HG03442 (cell line): ENCODE data around the gene YAF2.

Source experiments
- ATAC-seq: cut with Tn5 transposase; IDR thresholded peaks from one replicate; pipeline ENCODE4 v1.9.1; 2021; ENCODE audit warnings: mild to moderate bottlenecking, moderate library complexity; ENCODE audit not compliant: unreplicated experiment

YAF2 gene

DNA sequence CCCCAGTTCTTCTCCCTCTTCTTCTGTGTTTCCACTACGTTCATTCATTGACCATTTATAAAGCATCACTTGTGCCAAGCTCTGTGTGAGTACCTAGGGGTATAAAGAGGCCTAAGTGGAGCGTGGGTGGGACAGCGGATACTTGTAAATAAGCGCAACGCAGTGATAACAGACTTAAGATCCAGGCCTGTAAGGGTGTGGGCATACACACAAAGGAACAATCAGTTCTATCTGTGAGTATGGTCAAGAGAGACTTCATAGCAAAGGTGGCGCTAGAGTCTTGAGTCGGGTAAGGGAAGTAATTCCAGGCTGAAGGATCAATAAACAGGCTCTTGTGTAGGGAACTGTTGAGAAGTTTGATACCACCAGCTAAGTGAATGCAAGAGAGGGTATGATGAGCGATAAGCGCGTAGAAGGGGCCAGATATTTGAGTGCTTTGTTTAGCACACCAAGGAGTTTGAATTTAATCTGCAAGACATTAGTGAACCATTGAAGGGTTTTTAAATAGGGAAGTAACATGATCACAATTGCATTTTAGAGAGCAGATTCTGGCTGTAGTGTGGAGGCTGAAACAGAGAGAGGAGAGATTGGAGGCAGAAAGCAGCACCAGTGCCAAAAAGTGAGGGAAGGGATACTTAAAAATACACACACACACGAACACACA is 92.4 kb downstream of the YAF2 start:
- ATAC-seq = no peak

DNA sequence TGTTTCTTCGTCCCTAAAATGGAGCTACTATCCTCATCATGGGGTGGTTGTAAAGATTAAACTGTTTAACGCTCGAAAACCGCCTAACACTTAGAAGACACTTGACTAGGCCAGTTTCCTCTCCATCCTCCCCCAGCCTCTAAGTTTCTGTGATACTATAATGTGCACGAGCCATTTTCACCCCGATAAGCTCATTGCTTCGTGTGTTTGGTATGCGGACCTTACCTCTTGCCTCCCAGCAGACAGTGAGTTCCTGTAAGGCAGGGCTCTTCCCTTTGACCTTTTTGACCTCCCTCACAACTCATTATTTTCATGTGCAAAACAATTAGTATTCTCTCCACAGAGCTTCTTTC is 92.9 kb downstream of the YAF2 start:
- no peak for ATAC-seq

DNA sequence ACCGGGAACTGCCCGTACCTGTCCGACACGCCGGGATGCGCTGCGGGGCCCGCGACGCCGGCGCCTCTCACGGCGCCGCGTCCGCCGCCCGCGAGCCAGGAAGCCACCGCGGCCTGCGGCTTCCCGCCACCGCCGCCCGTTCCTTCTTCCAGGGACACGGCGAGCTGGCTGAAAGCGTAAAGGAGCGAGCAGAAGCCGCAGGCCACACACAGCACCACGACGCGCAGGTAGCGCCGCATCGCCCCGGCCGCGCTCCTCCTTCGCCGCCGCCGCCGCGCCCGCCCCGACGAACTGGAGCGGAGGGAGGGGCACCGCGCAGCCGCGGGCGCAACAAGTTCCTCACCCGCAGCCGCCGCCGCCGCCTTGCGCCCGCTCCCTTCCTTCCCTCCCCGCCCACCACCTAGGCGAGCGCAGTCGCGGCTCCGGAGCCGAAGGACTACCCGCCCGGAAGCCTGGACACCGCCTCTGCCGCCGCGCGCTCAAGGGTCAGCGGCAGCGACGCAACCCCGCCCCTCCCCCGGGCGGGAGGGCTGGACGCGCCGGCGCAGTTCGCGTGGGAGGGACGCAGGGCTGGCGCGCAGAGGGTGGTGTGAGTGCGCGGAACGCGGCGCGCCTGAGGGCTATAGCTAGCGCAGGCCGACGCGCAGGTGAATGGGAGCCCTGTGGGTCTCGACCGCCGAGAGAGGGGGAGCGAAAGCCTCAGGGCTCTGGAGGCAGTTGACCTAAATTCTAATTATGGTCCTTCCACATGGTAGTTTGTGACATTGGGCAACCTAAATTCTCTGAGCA is 93.4 kb downstream of the YAF2 start, which contains the start of gene GXYLT1:
Gene GXYLT1 (minus strand): TSS at position 467 of the 789 bp plus-strand sequence. CDS start 228 bp downstream, at position 239.
- ATAC-seq = peak; percentile 90

DNA sequence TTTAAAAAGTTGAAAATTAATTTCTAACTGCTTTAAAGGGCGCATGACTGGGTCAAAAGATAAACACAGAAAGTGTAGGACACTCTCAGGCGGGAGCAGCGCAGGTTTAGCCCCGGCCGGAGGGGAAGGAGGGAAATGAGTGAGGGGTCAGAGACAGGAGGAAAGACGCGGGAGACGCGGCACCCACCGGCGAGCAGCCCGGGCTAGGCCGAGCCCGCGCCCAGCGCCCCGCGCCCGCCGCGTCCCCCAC is 94.0 kb downstream of the YAF2 start:
- ATAC-seq = no peak

DNA sequence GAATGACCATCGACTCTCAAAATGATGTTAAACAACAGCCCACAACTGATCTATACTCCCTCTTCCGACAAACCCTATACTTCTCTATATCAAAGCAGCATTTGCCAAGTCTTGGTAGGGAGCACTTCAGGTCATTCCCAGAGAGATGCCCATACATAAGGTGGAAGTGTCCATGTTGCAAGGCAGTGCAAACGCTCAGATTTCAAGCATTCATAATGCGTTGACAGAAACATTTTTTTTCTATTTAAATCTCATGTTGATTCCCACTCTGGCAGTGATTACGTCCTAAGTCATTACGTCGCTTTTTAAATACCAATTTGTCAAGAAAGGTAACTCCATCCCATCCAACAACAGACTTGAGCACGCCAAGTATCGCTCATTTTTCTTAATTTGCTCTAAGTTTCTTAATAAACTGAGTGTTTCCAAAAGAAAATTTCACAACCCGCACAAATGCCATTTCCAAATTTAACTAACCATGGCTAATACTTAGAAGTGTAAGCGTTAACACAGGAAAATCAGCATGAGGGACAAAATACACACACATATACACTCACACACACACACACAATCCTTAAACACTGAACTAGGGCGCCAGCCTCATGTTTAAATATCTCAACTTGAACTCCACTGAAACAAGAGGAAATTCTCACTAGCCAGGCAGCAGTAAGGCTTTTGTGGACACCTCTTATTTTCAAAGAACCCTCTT is 94.4 kb downstream of the YAF2 start:
- ATAC-seq = no peak

DNA sequence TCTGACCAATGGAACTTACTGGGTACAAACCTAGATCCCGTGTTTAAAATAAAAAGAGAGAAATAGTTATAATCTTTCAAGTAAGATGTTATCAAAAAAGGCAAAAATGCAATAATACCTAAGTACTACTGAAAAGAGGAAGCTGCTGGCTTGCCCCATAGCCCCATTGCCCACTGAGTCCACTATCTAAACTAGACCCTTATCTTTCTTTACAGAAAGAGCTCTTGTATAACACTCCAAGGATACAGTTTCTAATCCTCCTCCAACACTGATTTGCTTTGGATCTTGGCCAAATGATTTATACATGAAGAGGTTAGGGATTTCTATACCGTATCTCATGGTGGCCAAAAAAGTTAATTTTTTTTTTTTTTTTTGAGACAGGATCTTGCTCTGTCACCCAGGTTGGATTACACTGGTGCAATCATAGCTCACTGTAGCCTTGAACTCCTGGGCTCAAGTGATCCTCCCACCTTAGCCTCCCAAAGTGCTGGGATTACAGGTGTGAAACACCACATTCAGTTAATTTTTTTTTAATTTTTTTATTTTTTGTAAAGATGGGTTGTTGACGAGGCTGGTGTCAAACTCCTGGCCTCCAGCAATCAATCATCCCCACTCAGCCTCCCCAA is 96.0 kb downstream of the YAF2 start:
- ATAC-seq = no peak

DNA sequence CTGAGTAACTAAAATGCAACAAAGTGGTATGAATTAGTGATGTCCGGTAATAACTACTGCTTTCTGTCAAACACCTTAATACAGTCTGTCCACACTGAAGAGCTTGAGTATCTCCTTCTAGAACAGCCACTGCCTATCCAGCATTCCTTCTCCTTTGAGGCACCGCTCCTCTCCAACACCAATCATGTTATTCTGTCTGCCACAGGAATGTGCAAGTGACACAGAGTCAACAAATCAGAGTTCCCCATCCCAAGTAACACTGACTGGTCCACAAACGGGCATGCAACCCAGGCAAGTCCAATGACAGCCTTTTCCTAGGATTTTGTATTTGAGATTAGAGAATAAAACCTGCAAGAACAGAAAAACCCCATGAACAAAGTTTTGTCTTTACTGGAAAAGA is 97.1 kb downstream of the YAF2 start:
- ATAC-seq = no peak

DNA sequence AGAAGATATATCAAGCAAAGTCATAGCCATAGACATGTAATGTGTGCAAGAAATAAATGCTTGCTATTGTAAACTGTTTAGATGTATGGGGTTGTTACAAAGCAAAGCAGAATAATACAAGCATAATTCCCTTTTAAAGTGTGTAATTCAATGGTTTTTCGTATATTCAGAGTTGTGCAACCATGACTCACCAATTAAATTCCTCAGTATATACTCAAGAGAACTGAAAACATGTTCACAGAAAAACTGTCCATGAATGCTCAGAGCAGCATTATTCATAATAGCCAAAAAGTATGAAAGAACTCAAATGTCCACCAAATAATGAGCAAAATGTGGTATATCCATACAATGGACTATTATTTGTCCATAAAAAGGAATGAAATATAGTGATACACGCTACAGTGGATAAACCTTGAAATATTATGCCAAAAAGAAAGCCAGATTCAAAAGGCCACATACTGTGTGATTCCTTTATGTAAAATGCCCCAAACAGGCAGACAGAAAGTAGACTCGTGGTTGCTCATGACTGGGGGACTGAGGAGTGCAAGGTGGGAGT is 102.7 kb downstream of the YAF2 start:
- ATAC-seq = no peak

DNA sequence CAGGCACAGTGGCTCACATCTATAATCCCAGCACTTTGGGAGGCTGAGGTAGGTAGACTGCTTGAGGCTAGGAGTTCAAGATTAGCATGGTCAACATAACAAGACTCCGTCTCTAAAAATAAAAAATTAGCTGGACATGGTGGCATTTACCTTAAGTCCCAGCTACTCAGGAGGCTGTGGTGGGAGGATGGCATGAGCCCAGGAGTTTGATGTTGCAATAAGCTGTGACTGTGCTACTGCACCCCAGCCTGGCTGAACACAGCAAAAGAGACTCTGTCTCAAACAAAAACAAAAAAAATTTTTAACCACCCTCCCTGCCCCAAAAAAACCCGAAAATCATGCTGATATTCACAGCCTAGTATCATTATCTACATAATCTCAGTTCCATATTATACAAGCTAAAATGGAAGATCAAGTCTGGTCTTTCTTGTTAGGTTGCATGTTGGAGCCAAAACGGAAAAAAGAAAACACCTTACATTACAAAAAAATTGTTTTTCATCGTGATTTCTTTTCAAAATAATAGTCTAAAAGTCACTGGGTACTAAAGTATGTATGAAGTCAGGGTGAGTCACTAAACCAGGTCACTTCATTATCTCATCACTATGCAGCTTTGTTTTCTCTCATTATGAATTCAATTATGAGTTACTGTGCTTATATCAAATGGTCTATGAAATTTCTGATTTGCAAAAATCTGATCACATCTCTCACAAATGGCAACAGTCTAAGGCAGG is 107.2 kb downstream of the YAF2 start:
- no peak for ATAC-seq

DNA sequence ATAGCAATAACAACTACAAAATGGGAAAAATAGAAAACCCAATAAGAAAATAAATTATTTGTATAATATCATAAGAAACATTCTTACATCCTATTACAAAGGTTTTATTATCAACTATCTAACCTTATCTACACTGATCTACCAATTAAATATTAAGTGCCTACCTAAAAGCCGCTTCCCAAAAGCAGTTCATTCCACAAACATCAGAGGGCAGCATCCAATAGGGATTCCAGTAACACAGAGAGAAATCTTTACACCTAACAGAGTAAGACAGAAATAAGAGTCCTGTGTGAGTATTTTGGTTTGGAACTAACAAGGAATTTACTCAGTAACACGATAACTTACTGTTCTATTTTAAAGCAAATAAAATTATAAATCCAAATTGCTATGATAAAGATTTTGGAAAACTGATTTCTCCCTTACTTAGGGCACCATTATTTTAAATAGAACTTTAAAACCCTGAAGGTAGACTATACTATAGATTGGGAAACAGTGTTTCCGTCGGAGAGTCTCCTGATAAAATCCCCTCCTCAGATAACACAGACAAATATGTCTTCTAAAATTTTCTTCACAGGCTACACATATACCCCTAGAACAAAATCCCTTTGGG is 108.3 kb downstream of the YAF2 start:
- no peak for ATAC-seq

DNA sequence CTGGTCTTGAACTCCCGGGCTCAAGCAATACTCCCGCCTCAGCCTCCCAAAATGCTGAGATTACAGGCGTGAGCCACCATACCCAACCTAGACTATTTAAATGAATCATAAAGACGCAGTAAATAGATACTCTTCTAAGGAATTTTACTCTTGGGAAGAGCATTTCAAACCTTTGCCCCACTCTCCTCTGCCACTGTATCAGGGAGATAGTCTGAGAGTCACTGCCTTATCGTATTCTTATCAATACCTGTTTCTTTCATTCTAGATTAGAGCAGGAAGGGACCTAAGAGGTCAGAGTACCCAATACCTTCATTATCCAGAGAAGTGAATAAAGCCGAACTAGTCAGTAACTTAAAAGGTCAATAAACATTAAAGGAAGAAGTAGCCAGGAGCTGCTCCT is 109.2 kb downstream of the YAF2 start:
- ATAC-seq = no peak

DNA sequence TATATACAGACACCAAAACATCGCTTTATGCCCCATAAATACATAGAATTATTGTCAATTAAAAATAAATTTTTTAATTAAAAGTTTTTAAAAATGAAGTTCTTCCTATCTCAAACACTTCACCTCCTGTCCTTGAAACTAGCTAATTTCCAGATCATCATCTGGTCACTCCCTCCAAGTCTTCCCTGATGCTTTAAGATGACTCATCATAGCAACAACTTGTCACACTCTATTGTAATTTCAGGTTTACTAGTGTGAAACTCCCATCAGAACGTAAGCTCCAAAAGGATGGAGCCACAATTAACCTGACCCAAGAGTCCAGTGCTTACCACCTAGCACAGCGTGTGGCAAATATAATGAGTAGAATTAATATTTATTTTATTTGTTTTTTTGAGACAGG is 109.7 kb downstream of the YAF2 start:
- no peak for ATAC-seq

DNA sequence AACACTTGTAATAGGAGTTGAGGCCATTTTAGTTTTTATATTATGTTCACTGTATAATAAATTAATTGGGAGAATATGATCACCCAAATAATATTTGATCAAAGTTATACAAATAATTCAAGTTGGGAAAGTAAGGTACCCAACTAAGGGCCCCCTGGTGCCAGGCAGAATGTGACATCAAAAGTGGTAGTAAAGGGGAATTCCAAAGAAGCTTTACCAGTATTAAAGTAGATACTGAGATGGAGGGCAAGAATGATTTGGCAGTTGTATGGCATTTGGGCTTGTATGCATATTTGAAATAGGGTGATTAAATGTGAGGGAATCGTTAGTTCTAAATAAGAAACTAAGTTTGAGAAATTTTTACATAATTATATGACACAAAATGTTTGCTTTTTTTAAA is 111.1 kb downstream of the YAF2 start:
- ATAC-seq = no peak

DNA sequence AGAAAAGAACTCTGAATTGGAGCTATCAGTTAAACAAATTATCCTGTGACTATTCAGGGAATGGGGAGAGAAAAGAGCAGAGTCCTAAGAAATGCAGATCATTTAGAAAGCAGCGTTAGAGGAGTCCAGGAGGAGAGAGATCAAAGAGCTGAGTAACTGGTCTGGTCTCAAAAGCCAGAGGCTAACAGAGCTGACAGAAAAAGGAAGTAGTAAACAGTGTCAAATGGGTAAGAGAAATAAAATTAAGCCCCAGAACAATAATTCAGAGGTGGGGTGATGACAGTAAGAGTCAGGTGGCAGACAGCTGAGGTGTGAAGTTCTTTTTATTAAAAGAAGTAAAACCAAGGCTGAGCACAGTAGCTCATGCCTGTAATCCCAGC is 112.7 kb downstream of the YAF2 start:
- no peak for ATAC-seq

DNA sequence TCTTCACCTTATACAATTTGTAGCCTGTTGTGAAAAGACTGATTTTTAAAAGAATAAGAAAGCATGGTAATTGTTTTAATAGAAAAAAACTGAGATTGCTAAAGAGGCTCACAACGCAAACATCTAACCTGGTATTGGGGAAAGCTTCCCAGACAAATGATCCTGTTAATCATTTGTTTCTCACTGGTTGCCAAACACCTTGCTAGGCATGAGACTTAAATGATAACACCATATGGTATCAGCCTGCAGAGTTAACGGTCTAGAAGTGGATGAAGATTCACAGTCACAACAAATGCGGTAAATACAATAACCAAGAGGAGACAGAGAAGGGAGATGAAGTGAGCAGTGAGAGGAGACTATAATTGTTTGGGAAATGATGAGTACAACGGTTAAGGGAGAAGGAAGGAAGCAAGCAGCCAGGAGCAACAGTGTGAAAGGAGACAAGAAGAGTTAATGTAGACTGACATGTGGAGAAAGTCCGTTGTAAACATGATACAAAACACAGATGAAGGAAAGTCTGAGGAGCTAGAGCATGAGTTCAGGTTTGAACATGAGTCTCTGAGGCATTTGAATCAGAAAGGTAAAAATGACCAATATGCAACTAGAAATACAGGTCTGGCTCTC is 113.2 kb downstream of the YAF2 start:
- no peak for ATAC-seq

DNA sequence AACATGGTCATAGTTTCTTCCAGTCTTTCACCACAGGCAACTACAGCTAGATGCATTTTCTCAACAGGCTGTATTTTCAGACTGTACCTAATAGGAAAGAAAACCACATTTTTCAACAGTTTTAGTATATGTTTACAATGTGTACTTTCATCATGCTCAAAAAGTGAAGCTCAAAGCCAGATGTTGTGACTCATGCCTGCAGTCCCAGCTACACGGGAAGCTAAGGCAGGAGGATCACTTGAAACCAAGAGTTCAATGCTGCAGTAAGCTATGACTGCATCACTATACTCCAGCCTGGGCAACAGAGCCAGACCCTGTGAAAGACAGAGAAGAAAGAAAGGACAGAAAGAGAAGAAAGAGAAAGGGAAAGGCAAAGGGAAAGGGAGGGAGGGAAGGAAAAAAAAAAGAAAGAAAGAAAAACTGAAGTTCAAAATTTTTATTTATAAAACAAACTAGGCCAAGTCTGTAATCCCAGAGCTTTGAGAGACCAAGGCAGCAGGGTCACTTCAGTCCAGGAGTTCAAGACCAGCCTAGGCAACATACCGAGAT is 118.9 kb downstream of the YAF2 start:
- peak; percentile 55 for ATAC-seq

DNA sequence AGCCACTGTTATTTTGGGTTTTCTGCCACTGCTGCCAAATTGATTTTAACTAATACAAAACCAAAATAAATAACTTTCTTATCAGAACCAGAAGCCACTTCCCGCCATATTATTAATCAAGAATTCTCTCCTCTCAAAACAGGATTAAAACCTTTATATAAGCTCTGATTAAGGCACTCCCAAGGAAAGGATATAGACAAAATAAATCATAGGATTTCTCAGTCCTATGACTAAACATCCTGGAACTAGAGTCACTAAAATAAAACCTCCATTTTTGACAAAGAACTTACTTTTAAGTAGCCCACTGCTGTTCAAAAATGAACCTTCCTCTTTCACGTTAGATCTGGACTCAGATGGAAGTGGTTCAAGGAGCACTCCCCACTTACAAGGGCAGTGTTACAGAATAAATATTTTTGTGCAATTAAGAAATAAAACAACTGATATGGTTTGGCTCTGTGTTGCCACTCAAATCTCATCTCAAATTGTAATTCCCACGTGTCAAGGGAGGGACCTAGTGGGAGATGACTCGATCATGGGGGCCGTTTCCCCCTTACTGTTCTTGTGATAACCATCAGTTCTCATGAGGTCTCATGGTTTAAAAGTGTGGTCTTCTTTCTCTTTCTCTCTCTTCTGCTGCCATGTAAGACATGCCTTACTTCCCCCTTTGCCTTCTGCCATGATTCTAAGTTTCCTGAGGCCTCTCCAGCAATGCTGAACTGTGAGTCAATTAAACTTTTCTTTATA is 119.7 kb downstream of the YAF2 start:
- no peak for ATAC-seq

DNA sequence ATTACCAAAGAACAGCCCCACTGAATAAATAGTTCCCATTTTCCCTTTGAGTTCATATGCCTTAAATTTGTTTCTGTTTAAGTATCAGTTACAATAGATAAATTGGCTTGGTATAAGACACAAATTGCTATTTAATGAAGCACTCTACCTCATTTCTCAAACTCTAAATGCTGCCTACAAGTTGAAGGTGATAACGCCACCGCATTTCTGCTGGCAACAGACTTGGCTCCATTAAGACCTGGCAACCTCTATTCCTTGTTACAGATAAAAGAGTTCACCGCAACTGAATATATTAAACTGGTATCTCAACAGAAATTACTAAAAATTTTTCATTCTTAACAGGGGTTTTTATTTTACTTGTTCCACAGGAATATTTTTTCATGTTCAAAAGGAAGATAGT is 129.0 kb downstream of the YAF2 start:
- no peak for ATAC-seq
